Activated CD4-positive, CD25-positive, alpha-beta regulatory T cell treated with anti-CD3 and anti-CD28 coated beads, Interleukin-2, amount 50 U/mL, for 24 hours (primary cell): ENCODE measurements around the gene ADAMTS19.
"Not testable (repeated sequence)": the region's sequence is repeated elsewhere in the genome, so short reads cannot be mapped to it uniquely, and the experiment has no call there.

Source experiments
- ATAC-seq, 2 donors: fragments of 150-1000 bp; cut with Tn5 transposase; one replicate each; pipeline ENCODE4 v1.10.0; 2021; ENCODE audit warnings: mild to moderate bottlenecking in 1 of 2, moderate library complexity in 1 of 2

The ADAMTS19 gene

GRCh38 chr5:129609710-129610109 is 149.6 kb downstream of the ADAMTS19 start:
- no peak for ATAC-seq

- ATAC-seq, result no peak
Measured at GRCh38 chr5:129616517-129616916, 156.4 kb downstream of the ADAMTS19 start.

GRCh38 chr5:129617206-129617605 is 157.1 kb downstream of the ADAMTS19 start:
- ATAC-seq, result no peak

GRCh38 chr5:129619782-129620181 is 159.7 kb downstream of the ADAMTS19 start:
- no peak for ATAC-seq

GRCh38 chr5:129622531-129622930 is 162.4 kb downstream of the ADAMTS19 start:
- ATAC-seq, result no peak

GRCh38 chr5:129629575-129629974 is 169.5 kb downstream of the ADAMTS19 start:
- no peak for ATAC-seq

- ATAC-seq, result no peak
Measured at GRCh38 chr5:129630101-129630500, 170.0 kb downstream of the ADAMTS19 start.

- no peak for ATAC-seq
Measured at GRCh38 chr5:129631961-129632360, 171.9 kb downstream of the ADAMTS19 start.

- ATAC-seq, result not testable (repeated sequence)
Measured at GRCh38 chr5:129637501-129637900, 177.4 kb downstream of the ADAMTS19 start.

- no peak for ATAC-seq
Measured at GRCh38 chr5:129639331-129639730, 179.2 kb downstream of the ADAMTS19 start.

GRCh38 chr5:129652349-129653056 is 192.4 kb downstream of the ADAMTS19 start:
- no peak for ATAC-seq

GRCh38 chr5:129653057-129653375 is 192.9 kb downstream of the ADAMTS19 start:
- no peak for ATAC-seq

- no peak for ATAC-seq
Measured at GRCh38 chr5:129653442-129653841, 193.3 kb downstream of the ADAMTS19 start.

- no peak for ATAC-seq
Measured at GRCh38 chr5:129656952-129657351, 196.9 kb downstream of the ADAMTS19 start.

- no peak for ATAC-seq
Measured at GRCh38 chr5:129658801-129659200, 198.7 kb downstream of the ADAMTS19 start.

- no peak for ATAC-seq
Measured at GRCh38 chr5:129661366-129662035, 201.4 kb downstream of the ADAMTS19 start.

- ATAC-seq, result no peak
Measured at GRCh38 chr5:129664336-129664937, 204.3 kb downstream of the ADAMTS19 start.

- ATAC-seq, result no peak
Measured at GRCh38 chr5:129670957-129671500, 210.9 kb downstream of the ADAMTS19 start.

- ATAC-seq, result no peak
Measured at GRCh38 chr5:129672006-129672405, 211.9 kb downstream of the ADAMTS19 start.

- no peak for ATAC-seq
Measured at GRCh38 chr5:129679671-129680070, 219.6 kb downstream of the ADAMTS19 start.

- no peak for ATAC-seq
Measured at GRCh38 chr5:129687941-129688340, 227.8 kb downstream of the ADAMTS19 start.

- ATAC-seq, result no peak
Measured at GRCh38 chr5:129689045-129689444, 228.9 kb downstream of the ADAMTS19 start.

GRCh38 chr5:129691220-129691619 is 231.1 kb downstream of the ADAMTS19 start:
- ATAC-seq, result no peak

- ATAC-seq, result no peak
Measured at GRCh38 chr5:129696636-129697035, 236.5 kb downstream of the ADAMTS19 start.
